H9 (cell line): ENCODE data around the gene TIPRL. TPM values are rescaled to one million over a fixed set of nuclear protein-coding genes. Genes with fewer than 3 reads are reported as not detected.

ENCODE experiments used
- DNase-seq: peaks from one replicate; pipeline ENCODE4 v3.0.0-alpha.2; 2017
- H2AFZ ChIP-seq: one replicate; pipeline ENCODE4 v1.6.1; 2013; ENCODE audit warnings: mild to moderate bottlenecking, low read length, control low read depth, moderate library complexity
- H2AK5ac ChIP-seq: 2 replicates; pipeline ENCODE4 v1.6.1; 2013; ENCODE audit warnings: low read length, control low read depth, mixed read lengths; ENCODE audit not compliant: insufficient read length
- H2BK120ac ChIP-seq: one replicate; pipeline ENCODE4 v1.6.1; 2013; ENCODE audit warnings: low read depth, mild to moderate bottlenecking, low read length, control low read depth, inconsistent platforms; ENCODE audit not compliant: poor library complexity, severe bottlenecking
- H2BK12ac ChIP-seq: 2 replicates; pipeline ENCODE4 v1.6.1; 2013; ENCODE audit warnings: low read length, control low read depth, mixed read lengths, low read depth; ENCODE audit not compliant: insufficient read length
- H2BK15ac ChIP-seq: 2 replicates; pipeline ENCODE4 v1.6.1; 2013; ENCODE audit warnings: low read depth, low read length, control low read depth
- H2BK20ac ChIP-seq: one replicate; pipeline ENCODE4 v1.6.1; 2013; ENCODE audit warnings: low read depth, mild to moderate bottlenecking, low read length, control low read depth, inconsistent platforms; ENCODE audit not compliant: poor library complexity, severe bottlenecking
- H2BK5ac ChIP-seq: 2 replicates; pipeline ENCODE4 v1.6.1; 2013; ENCODE audit warnings: low read length, control low read depth, mixed read lengths; ENCODE audit not compliant: insufficient read length
- H3K14ac ChIP-seq: 2 replicates; pipeline ENCODE4 v1.6.1; 2013; ENCODE audit warnings: low read length, control low read depth; ENCODE audit not compliant: insufficient read depth
- H3K18ac ChIP-seq: 2 replicates; pipeline ENCODE4 v1.6.1; 2013; ENCODE audit warnings: low read depth, mild to moderate bottlenecking, mixed read lengths, low read length, control low read depth; ENCODE audit not compliant: insufficient read length
- H3K23ac ChIP-seq: 2 replicates; pipeline ENCODE4 v1.6.1; 2013; ENCODE audit warnings: low read length, control low read depth, mixed read lengths, low read depth; ENCODE audit not compliant: insufficient read length
- H3K23me2 ChIP-seq: 2 replicates; pipeline ENCODE4 v1.6.1; 2013; ENCODE audit warnings: low read depth, mild to moderate bottlenecking, mixed read lengths, low read length, control low read depth; ENCODE audit not compliant: insufficient read length, poor library complexity, severe bottlenecking
- H3K27ac ChIP-seq: 2 replicates; pipeline ENCODE4 v1.5.1; 2013; ENCODE audit warnings: low read length, control low read depth, mixed read lengths, low read depth; ENCODE audit not compliant: insufficient read length
- H3K27me3 ChIP-seq: 2 replicates; pipeline ENCODE4 v1.6.1; 2013; ENCODE audit warnings: low read length, control low read depth, inconsistent platforms; ENCODE audit not compliant: insufficient read depth
- H3K4ac ChIP-seq: 2 replicates; pipeline ENCODE4 v1.6.1; 2013; ENCODE audit warnings: low read depth, mild to moderate bottlenecking, control low read depth, inconsistent platforms, low read length, moderate library complexity
- H3K4me1 ChIP-seq: 2 replicates; pipeline ENCODE4 v1.6.1; 2013; ENCODE audit warnings: low read length, control low read depth, inconsistent platforms; ENCODE audit not compliant: insufficient read depth
- H3K4me2 ChIP-seq: 2 replicates; pipeline ENCODE4 v1.6.1; 2013; ENCODE audit warnings: low read length, control low read depth, mixed read lengths; ENCODE audit not compliant: insufficient read length, insufficient read depth
- H3K56ac ChIP-seq: 2 replicates; pipeline ENCODE4 v1.6.1; 2013; ENCODE audit warnings: low read depth, mild to moderate bottlenecking, mixed read lengths, low read length, control low read depth; ENCODE audit not compliant: insufficient read length
- H3K79me1 ChIP-seq: 2 replicates; pipeline ENCODE4 v1.6.1; 2013; ENCODE audit warnings: low read depth, mild to moderate bottlenecking, moderate library complexity, low read length, control low read depth, inconsistent platforms; ENCODE audit not compliant: insufficient read depth, poor library complexity, severe bottlenecking
- H3K79me2 ChIP-seq: 2 replicates; pipeline ENCODE4 v1.6.1; 2013; ENCODE audit warnings: low read length, control low read depth, inconsistent platforms; ENCODE audit not compliant: insufficient read depth
- H3K9ac ChIP-seq: 2 replicates; pipeline ENCODE4 v1.6.1; 2013; ENCODE audit warnings: low read length, control low read depth, mixed read lengths; ENCODE audit not compliant: insufficient read length; ENCODE audit errors: extremely low read depth
- H3K9me3 ChIP-seq: one replicate; pipeline ENCODE4 v1.6.1; 2013; ENCODE audit warnings: low read depth, low read length, inconsistent platforms; ENCODE audit not compliant: control insufficient read depth
- H3T11ph ChIP-seq: one replicate; pipeline ENCODE4 v1.6.1; 2013; ENCODE audit warnings: mild to moderate bottlenecking, low read length, control low read depth, inconsistent platforms
- H4K20me1 ChIP-seq: one replicate; pipeline ENCODE4 v1.6.1; 2013; ENCODE audit not compliant: control insufficient read depth, insufficient read length, insufficient read depth
- H4K5ac ChIP-seq: 2 replicates; pipeline ENCODE4 v1.6.1; 2013; ENCODE audit warnings: low read depth, mild to moderate bottlenecking, mixed read lengths, low read length, control low read depth; ENCODE audit not compliant: insufficient read length
- H4K8ac ChIP-seq: replicated peaks from 2 replicates; pipeline ENCODE4 v1.6.1; 2013; ENCODE audit warnings: low read length, control low read depth, mixed read lengths, low read depth; ENCODE audit not compliant: insufficient read length
- H4K91ac ChIP-seq: 2 replicates; pipeline ENCODE4 v1.6.1; 2013; ENCODE audit warnings: low read depth, mild to moderate bottlenecking, moderate library complexity, mixed read lengths, low read length, control low read depth; ENCODE audit not compliant: insufficient read length
- H3K27ac Mint-ChIP-seq, 3 experiments: 2 replicates in 2 of 3; 3 replicates in 1 of 3; pipeline ENCODE4 v1.8.0; 2020 to 2021; ENCODE audit warnings: mixed read lengths in 3 of 3, mild to moderate bottlenecking in 1 of 3, moderate library complexity in 1 of 3
- H3K27me3 Mint-ChIP-seq: 2 replicates; pipeline ENCODE4 v1.8.0; 2021; ENCODE audit warnings: low read depth, mild to moderate bottlenecking, moderate library complexity, mixed read lengths
- H3K36me3 Mint-ChIP-seq, 3 experiments: 2 replicates in 2 of 3; 3 replicates in 1 of 3; pipeline ENCODE4 v1.8.0; 2020 to 2021; ENCODE audit warnings: low read depth in 3 of 3, mixed read lengths in 3 of 3; ENCODE audit not compliant: insufficient read depth in 1 of 3
- H3K4me1 Mint-ChIP-seq, 2 experiments: 2 replicates each; pipeline ENCODE4 v1.8.0; 2020; ENCODE audit warnings: mixed read lengths in 2 of 2
- H3K4me3 Mint-ChIP-seq, 2 experiments: 2 replicates in 1 of 2; 3 replicates in 1 of 2; pipeline ENCODE4 v1.8.0; 2020 to 2021; ENCODE audit warnings: mild to moderate bottlenecking in 2 of 2, mixed read lengths in 2 of 2, moderate library complexity in 1 of 2
- H3K9me3 Mint-ChIP-seq, 2 experiments: 2 replicates in 1 of 2; 3 replicates in 1 of 2; pipeline ENCODE4 v1.8.0; 2020; ENCODE audit warnings: mild to moderate bottlenecking in 2 of 2, mixed read lengths in 2 of 2, moderate library complexity in 1 of 2
- CTCF ChIP-seq: fragments of 200-600 bp; sonication (generic); conservative IDR thresholded peaks from 3 replicates; pipeline ENCODE4 v1.8.0; 2021; ENCODE audit warnings: antibody characterized with exemption, mild to moderate bottlenecking
- WGBS: extraction: QIAGEN DNeasy Blood & Tissue Kit; methylation state at CpG from one replicate; pipeline ENCODE4 v1.1.7; 2013; ENCODE audit warnings: missing lambda C conversion rate, low lambda C conversion rate, mixed read lengths; ENCODE audit not compliant: insufficient read length; ENCODE audit errors: extremely low coverage; 5-methylcytosine and 5-hydroxymethylcytosine counted together
- total RNA-seq: library from RNA; stranded (reverse); gene quantifications from 2 replicates; pipeline ENCODE4 v1.2.1, GENCODE V29; 2021

The TIPRL gene
- total RNA-seq, 1 experiment from 2014 or later: 24.4 TPM

GRCh38 chr1:168136709-168137514 lies 41.9 kb upstream of the TIPRL start, which contains the start of gene GPR161:
GPR161 (minus strand) TSS chr1:168136930; CDS start chr1:168104850, 32,080 bp downstream.
- Mint-ChIP-seq H3K27ac (peak within 1 kb of the TSS; percentile 23 to 88 (median 31); a peak in 6 of 7 replicates), H3K4me3 (peak within 1 kb of the TSS; percentile 92 to 96), H3K27me3 (peaks cover 38% of the 10 kb centered on the region), H3K4me1 (peaks cover 24 to 26% of the 10 kb centered on the region in 2 experiments), H3K9me3 (no peaks in the 10 kb centered on the region; a peak in 2 of 5 replicates), H3K36me3 (peaks cover 2 to 14% (median 5%) of the 10 kb centered on the region in 3 experiments; a peak in 3 of 7 replicates)
- Histone ChIP-seq H3K23me2 (peaks cover 15% of the 10 kb centered on the region), H2BK20ac (no peak within 1 kb of the TSS), H3K23ac (no peak within 1 kb of the TSS), H3K4me2 (peak within 1 kb of the TSS; percentile 96), H4K20me1 (no peaks in the 10 kb centered on the region), H2BK120ac (no peak within 1 kb of the TSS), H2BK12ac (no peak within 1 kb of the TSS), H2AK5ac (no peak within 1 kb of the TSS), H4K5ac (no peak within 1 kb of the TSS), H3K9ac (peak within 1 kb of the TSS; percentile 71), H3K9me3 (no peaks in the 10 kb centered on the region), H3T11ph (no peak within 1 kb of the TSS), H2BK5ac (no peak within 1 kb of the TSS), H3K56ac (no peak within 1 kb of the TSS), H3K4me1 (peaks cover 1% of the 10 kb centered on the region; the same call in 1 of the 2 replicates), H3K79me1 (no peaks in the 10 kb centered on the region), H3K14ac (peak within 1 kb of the TSS; percentile 62; the same call in 1 of the 2 replicates), H3K79me2 (no peaks in the 10 kb centered on the region), H3K27me3 (peaks cover 2% of the 10 kb centered on the region; the same call in 1 of the 2 replicates), H4K8ac (no peak within 1 kb of the TSS), H4K91ac (no peak within 1 kb of the TSS), H3K18ac (peak within 1 kb of the TSS; percentile 59), H2BK15ac (no peak within 1 kb of the TSS), H3K27ac (no peak within 1 kb of the TSS), H3K4ac (no peak within 1 kb of the TSS), H2AFZ (peak within 1 kb of the TSS; percentile 26)
- no peak for TF ChIP-seq CTCF
- DNase-seq: peak; percentile 66
- WGBS: no CpG with 5 or more reads among the region's 86 CpGs
